Stimulated activated CD4-positive, alpha-beta T cell treated with anti-CD3 and anti-CD28 coated beads, Interleukin-1b, Interleukin-23, amount 100 ng/mL, for 48 hours (primary cell): ENCODE data around the gene APLP1.
"Not testable (repeated sequence)": the region's sequence is repeated elsewhere in the genome, so short reads cannot be mapped to it uniquely, and the experiment has no call there.

Experiments
- DNase-seq: peaks from one replicate; pipeline ENCODE4 v3.0.0-alpha.2; 2020

The APLP1 gene

GRCh38 chr19:35908010-35908441 lies 39.7 kb downstream of the APLP1 start, which contains the start of gene TYROBP:
Gene TYROBP (minus strand): TSS chr19:35908295. CDS start chr19:35908228, 67 bp downstream.
- DNase-seq, result no peak

- DNase-seq, result no peak
These were observed 40.8 kb downstream of the APLP1 start for GRCh38 chr19:35908973-35909683.

- no peak for DNase-seq
These were observed 41.3 kb downstream of the APLP1 start for GRCh38 chr19:35909684-35910035.

- DNase-seq, result not testable (repeated sequence)
These were observed 42.0 kb downstream of the APLP1 start for GRCh38 chr19:35910355-35910754.

GRCh38 chr19:35911173-35911572 lies 42.8 kb downstream of the APLP1 start:
- no peak for DNase-seq

GRCh38 chr19:35911790-35912189 lies 43.4 kb downstream of the APLP1 start:
- DNase-seq, result peak; percentile 35

- DNase-seq, result no peak
These were observed 45.2 kb downstream of the APLP1 start for GRCh38 chr19:35913589-35913988.

- DNase-seq, result no peak
These were observed 47.1 kb downstream of the APLP1 start for GRCh38 chr19:35915443-35915842.

GRCh38 chr19:35919306-35919705 lies 50.9 kb downstream of the APLP1 start:
- no peak for DNase-seq

GRCh38 chr19:35921012-35921411 lies 52.6 kb downstream of the APLP1 start:
- no peak for DNase-seq

- no peak for DNase-seq
These were observed 57.1 kb downstream of the APLP1 start for GRCh38 chr19:35925501-35925900.

GRCh38 chr19:35928507-35928906 lies 60.1 kb downstream of the APLP1 start:
- no peak for DNase-seq
